DMS153 treated with DMSO at 0.1 percent for 48 hours (cell line): ENCODE results near the gene C22orf15.

Experiments
- DNase-seq: peaks from one replicate; lab custom pipeline; 2025; ENCODE audit not compliant: unreplicated experiment; lab: John Stamatoyannopoulos, UW

Gene C22orf15

GRCh38 chr22:23750714-23751440, 11.9 kb upstream of the C22orf15 start, which contains the start of gene ZNF70:
TSS of gene ZNF70 (minus strand) at chr22:23751112. CDS start at chr22:23745140, 5,972 bp downstream.
- peak; percentile 68 for DNase-seq

GRCh38 chr22:23751441-23751996, 11.3 kb upstream of the C22orf15 start:
- DNase-seq: no peak

- DNase-seq: no peak
These were observed 10.6 kb upstream of the C22orf15 start for GRCh38 chr22:23752090-23752691.

DNA sequence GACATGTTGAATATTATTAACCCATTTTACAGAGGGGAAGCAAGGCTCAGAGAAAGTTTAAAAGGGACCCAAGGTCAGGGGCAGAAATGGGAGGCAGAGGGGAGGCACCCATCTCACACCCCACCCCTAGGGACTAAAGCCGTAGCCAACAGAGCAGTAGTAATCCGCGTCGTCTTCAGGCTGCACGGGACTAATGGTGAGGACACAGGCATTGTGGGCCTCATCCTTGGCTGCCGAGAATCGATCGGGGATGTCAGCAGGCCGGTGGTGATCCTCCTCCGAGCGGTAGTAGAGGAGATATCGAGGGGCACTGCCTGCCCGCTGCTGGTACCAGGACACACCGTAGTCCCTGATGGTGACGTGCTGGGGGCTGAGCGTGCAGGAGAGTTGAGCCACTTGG, 10.0 kb upstream of the C22orf15 start:
- DNase-seq: no peak

DNA sequence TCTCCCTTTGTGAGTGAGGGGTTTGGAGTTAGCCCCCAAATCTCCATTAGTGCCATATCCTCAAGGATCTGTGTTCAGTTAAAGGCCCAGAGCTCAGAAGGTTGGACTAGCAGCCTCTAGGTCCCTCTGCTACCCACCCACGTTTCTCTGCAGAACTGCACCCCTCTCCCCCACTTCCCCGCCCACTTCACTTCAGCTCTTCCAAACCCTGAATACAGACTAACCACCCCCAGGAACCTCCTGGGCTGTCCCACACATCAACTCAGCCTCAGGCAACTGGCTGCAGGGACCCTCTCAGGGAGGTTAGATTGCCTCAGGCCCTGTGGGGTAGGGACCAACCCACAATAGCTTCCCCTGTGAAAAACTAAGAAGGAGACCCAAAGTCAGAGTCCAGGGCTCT, 9.4 kb upstream of the C22orf15 start:
- DNase-seq: no peak

DNA sequence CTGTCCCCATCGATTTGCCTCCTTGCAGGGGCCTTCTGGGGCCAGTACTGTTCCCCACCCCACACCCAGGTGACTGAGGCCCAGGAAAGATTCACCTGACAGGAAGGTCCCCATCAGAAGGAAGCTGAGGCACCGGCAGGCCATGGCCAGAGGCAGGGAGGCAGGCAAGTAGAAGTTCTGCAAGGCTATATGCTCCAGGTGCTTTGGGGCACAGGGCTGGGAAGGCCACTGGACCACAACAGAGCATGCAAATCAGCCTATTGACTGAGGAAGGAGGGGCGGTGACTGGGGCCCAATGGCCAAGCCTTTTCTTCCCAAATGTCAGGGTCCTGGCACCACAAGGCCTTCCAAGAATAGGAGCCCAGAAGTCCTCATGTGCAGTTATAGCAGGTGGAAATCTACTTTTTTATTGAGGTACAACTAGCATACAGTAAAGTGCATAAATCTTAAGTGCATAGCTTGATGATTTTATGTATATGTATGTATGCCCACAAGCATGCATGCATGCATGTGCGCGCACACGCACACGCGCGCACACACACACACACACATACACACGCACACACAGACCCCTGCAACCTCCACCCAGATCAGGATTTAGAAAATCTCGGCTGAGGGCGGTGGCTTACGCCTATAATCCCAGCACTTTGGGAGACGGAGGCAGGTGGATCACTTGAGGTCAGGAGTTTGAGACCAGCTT, 8.4 kb upstream of the C22orf15 start, which contains the start of gene VPREB3:
Gene VPREB3 (minus strand): TSS at position 206 of the 700 bp plus-strand sequence. CDS start 62 bp downstream, at position 144.
- no peak for DNase-seq

DNA sequence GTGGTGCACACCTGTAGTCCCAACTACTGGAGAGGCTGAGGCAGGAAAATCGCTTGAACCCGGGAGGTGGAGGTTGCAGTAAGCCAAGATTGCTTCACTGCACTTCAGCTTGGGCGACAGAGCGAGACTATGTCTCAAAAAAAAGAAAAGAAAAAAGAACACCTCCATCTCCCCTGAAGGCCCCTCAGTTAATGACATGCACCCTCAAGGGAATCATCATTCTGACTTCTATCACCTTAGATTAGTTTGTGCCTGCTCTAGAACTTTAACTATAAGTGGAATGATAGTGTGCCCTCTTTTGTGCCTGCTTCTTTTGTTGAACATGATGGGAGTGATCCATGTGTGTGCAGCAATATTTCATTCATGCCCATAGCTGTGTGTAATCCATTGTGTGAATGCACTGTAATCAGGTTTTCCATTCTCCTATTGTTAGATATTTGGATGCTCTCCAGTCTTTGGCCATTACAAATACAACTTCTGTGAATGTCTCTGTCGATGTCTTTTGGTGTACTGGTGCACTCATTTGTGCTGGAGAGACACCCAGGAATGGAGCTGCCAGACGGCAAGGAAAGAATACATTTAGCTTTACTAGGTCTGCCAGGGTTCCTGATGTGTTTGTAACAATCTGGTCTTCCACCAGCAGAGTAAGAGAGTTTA, 7.7 kb upstream of the C22orf15 start:
- no peak for DNase-seq

GRCh38 chr22:23755711-23756110, 7.1 kb upstream of the C22orf15 start:
- no peak for DNase-seq

- DNase-seq: no peak
These were observed 5.9 kb upstream of the C22orf15 start for GRCh38 chr22:23756891-23757290.

DNA sequence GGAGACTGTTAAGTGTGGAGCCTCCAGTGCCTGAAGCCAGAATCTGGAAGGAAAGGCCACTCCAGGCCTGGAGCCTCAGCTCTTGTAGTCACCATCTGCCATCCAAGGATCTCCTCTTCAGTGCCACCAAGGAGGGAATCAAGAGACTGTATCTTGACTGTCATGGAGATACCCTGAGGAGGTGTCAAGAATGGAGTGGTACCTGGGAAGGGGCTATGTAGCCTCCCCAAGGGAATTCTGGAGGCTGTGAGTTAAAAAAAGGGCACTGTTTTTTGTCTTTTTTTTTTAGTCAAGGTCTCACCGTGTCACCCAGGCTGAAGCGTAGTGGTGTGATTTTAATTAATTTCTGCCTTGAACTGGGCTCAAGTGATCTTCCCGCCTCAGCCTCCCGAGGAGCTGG, 3.2 kb upstream of the C22orf15 start:
- DNase-seq: no peak

GRCh38 chr22:23760056-23760455, 2.7 kb upstream of the C22orf15 start:
- DNase-seq: no peak

DNA sequence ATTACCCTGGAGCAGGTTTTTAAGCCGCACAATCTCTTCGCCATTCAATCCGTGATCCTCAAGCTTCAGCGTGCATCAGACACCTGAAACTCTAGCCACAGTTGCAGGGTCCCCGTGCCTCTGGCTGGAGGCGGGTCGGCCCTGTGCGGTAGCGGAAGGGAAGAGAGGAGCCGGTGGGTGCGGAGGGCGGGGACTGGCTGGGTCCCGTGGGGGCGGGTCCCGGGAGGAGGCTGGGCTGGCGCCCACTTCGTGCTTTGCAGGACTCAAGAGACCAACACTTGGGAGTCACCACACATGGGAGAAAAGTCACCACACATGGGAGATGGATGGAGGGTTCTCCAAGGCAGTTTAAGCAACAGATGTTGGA, 772 bp downstream of the C22orf15 start:
- peak; percentile 38 for DNase-seq

GRCh38 chr22:23763954-23764353, 1.2 kb downstream of the C22orf15 start:
- DNase-seq: no peak

DNA sequence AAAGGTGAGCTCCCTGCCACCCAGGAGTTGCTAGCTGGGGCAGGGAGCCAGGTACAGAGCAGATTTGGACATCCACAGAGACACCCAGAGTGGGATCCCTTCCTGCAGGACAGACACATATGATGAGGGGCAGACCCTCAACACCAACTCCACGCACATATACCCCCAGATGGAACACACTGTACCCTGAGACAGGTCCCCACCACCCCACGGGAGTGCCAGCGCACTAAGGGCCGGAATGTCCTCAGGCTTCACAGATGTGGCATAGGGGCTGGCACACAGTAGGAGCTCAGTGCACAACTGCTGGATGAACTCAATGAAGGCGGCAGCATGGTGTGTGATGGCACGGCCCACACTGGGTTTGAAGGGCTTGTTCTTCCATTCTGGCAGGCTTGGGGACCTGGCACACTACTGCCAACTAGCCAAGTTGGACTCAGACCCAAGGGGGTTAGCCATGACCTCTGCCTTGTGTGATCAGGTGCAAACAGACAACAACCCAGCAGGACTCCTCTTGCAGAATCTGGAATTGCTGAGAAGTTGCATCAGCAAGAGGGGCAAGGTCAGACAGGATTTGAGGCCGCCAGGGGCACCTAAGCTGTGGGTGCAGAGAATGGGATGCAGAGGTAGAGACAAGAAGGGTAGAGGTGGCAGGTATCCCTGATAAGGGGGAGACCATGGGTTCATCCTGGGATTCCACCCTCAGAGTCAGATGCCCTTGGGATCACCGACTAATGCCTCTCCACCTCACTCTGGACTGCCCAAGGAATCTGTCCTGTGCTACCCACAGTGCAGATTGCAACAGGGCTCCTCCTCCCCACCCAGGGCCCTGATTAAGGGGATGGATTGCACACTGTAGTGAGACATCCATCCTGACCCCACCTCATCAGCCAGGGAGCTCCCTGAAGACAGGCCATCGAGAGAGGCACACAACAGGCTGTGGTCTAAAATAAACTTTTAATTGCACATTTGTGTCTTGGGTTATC, 2.4 kb downstream of the C22orf15 start:
- DNase-seq: no peak

- no peak for DNase-seq
These were observed 4.5 kb downstream of the C22orf15 start for GRCh38 chr22:23767303-23767672.

GRCh38 chr22:23767673-23768548, 5.1 kb downstream of the C22orf15 start, which contains the start of gene CHCHD10:
TSS of gene CHCHD10 (minus strand) at chr22:23767972. CDS start at chr22:23767874, 98 bp downstream.
- peak; percentile 24 for DNase-seq

DNA sequence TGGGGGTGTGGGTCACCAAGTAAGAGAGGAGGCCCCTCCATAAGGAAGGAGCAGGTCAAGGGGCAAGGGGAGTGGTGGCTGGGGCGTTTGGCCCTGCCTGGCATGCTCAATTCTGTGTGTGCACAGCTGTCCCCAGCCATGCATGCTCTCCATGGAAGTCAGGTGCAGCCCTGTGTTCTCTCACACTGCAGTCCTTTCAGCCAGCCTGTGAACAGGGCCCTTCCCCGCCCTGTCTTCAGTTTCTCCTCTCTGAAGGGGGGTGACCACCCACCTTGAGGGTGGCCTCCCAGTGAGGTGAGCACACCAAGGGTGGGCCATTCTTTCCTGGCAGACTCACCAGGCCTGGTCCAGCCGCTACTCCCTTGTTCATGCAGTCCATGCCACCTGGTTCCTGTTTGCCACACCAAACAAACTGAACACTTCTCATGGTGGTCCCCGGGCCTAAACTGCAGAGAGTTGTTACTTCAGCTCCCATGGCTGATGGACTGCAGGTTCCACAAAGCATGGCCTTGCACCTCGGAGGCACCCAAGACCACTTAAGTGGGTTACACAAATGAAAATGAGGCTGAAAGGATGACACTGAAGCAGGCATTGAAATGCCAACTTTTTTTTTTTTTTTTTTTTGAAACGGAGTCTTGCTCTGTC, 6.7 kb downstream of the C22orf15 start:
- DNase-seq: no peak

GRCh38 chr22:23772315-23772648, 9.5 kb downstream of the C22orf15 start:
- DNase-seq: no peak
